NT2/D1 (cell line): ENCODE data around the gene CMKLR1.

ENCODE experiments used
- SUZ12 ChIP-seq: IDR thresholded peaks from 2 replicates; pipeline ENCODE4 v1.6.1; 2011; ENCODE audit not compliant: insufficient read length, insufficient read depth; ENCODE audit errors: extremely low read depth
- YY1 ChIP-seq: IDR thresholded peaks from 2 replicates; pipeline ENCODE4 v1.6.1; 2011; ENCODE audit not compliant: insufficient read length, insufficient read depth
- ZNF274 ChIP-seq: IDR thresholded peaks from 2 replicates; pipeline ENCODE4 v1.6.1; 2011; ENCODE audit warnings: mild to moderate bottlenecking, low read depth, low read length

DNA sequence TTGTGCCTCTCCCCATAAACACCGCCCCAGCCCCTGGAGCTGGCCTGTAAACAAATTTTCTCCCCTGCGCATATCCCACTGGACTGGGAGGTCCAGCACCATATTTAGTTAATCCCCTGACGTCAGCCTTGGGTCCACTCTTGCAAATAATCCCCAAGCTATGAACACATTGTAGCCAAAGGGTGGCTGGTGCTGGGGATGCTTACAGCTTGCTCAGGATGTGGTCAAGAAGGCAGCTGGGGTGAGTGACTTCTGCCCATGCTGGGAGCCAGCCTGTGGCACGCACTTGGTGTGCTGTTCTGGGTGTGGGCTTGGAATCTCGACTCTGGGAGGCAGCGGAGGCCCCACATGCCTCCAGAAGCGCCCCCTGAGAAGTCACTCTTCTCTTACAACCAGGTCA lies 32.1 kb downstream of the CMKLR1 start:
- no peak for TF ChIP-seq YY1
- no peak for TF ChIP-seq ZNF274
- TF ChIP-seq SUZ12 = no peak
